Upper lobe of left lung (tissue), 4 donors: Measurements from ENCODE around the gene UGT1A4.

ENCODE experiments used
- POLR2A ChIP-seq, 4 donors: fragments of 450-650 bp; IDR thresholded peaks; one replicate each; pipeline ENCODE4 v1.5.1; 2016 to 2017; ENCODE audit warnings: antibody characterized with exemption in 4 of 4, mild to moderate bottlenecking in 2 of 4
- POLR2AphosphoS5 ChIP-seq, 2 donors: sonication (generic); formaldehyde crosslinking; IDR thresholded peaks; one replicate each; pipeline ENCODE4 v1.5.1; 2017; ENCODE audit warnings: antibody characterized with exemption in 2 of 2
- TF ChIP-seq, protein P1 (sequence below), 6 experiments: fragments of 450-650 bp in 4 of 6; fragments of 200-600 bp in 2 of 6; sonication (generic) in 2 of 6; IDR thresholded peaks; one replicate each; pipeline ENCODE4 v1.5.1; 2016 to 2019; ENCODE audit warnings: antibody characterized with exemption in 6 of 6

DNA sequence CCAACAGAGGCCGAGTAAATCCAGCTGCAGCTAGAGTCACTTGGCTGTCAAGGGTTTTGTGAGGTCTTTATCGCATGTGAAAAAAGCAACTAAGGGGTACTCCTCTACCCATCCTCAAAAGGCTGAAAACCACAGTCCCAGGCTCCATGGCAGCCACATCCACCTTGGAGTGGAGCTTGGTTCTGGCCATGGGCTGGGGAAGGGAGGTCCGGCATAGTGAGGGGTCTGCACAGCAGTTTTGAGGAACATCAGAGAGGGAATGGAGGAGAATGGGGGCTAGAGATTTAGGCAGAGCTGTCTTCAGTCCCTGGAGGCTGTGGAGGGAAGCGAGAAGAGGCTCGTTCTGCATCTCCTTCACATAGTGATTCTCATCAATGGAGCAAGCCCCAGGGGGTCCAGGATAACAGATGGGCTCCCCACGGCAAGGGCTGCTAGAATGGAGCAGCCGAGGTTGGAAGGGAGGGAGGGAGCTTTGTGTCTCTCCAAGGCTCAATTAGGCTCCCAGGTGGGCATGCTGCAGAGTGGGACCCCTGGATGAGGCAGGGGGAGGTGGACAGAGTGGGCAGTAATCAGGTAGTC is 80.6 kb downstream of the UGT1A4 start:
- TF ChIP-seq, protein P1, sequence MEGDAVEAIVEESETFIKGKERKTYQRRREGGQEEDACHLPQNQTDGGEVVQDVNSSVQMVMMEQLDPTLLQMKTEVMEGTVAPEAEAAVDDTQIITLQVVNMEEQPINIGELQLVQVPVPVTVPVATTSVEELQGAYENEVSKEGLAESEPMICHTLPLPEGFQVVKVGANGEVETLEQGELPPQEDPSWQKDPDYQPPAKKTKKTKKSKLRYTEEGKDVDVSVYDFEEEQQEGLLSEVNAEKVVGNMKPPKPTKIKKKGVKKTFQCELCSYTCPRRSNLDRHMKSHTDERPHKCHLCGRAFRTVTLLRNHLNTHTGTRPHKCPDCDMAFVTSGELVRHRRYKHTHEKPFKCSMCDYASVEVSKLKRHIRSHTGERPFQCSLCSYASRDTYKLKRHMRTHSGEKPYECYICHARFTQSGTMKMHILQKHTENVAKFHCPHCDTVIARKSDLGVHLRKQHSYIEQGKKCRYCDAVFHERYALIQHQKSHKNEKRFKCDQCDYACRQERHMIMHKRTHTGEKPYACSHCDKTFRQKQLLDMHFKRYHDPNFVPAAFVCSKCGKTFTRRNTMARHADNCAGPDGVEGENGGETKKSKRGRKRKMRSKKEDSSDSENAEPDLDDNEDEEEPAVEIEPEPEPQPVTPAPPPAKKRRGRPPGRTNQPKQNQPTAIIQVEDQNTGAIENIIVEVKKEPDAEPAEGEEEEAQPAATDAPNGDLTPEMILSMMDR (IDR thresholded peaks at IDR 0.05) = no peak
- TF ChIP-seq POLR2AphosphoS5 (IDR thresholded peaks at IDR 0.05) (no peak), POLR2A (IDR thresholded peaks at IDR 0.05) (no peak)
